DND-41 (cell line): ENCODE results near the gene TTN.

Experiments used
- ATAC-seq: fragments of 200-7000 bp; cut with Tn5 transposase; 3 replicates; pipeline ENCODE4 v1.9.1; 2021; ENCODE audit warnings: low read depth; ENCODE audit not compliant: insufficient read depth
- DNase-seq: peaks from one replicate; pipeline ENCODE4 v3.0.0-alpha.2; 2020
- H2AFZ ChIP-seq: 2 replicates; pipeline ENCODE4 v1.6.0; 2012; ENCODE audit warnings: low read depth, low read length
- H3K27ac ChIP-seq: 2 replicates; pipeline ENCODE4 v1.5.1; 2012; ENCODE audit warnings: low read length, inconsistent platforms
- H3K27me3 ChIP-seq: fragments of 200-600 bp; sonication (generic); 2 replicates; pipeline ENCODE4 v1.6.0; 2012; ENCODE audit warnings: low read length, mild to moderate bottlenecking, inconsistent platforms; ENCODE audit not compliant: insufficient read depth, poor library complexity
- H3K36me3 ChIP-seq: 2 replicates; pipeline ENCODE4 v1.5.1; 2012; ENCODE audit warnings: low read length, inconsistent platforms; ENCODE audit not compliant: insufficient read depth
- H3K4me1 ChIP-seq: 2 replicates; pipeline ENCODE4 v1.5.1; 2012; ENCODE audit warnings: mild to moderate bottlenecking, low read length; ENCODE audit not compliant: insufficient read depth
- H3K4me2 ChIP-seq: 2 replicates; pipeline ENCODE4 v1.6.0; 2012; ENCODE audit warnings: mild to moderate bottlenecking, moderate library complexity, low read length, inconsistent platforms; ENCODE audit not compliant: insufficient read depth
- H3K4me3 ChIP-seq, 2 experiments: fragments of 200-600 bp in 1 of 2; shearing (Covaris generic) in 1 of 2; 2 replicates each; pipeline ENCODE4 v1.5.1; 2012 to 2016; ENCODE audit warnings: inconsistent platforms in 2 of 2, low read length in 2 of 2, mild to moderate bottlenecking in 2 of 2, low read depth in 1 of 2, moderate library complexity in 1 of 2
- H3K79me2 ChIP-seq: 2 replicates; pipeline ENCODE4 v1.6.0; 2012; ENCODE audit warnings: low read length, inconsistent platforms; ENCODE audit not compliant: insufficient read depth
- H3K9ac ChIP-seq: 2 replicates; pipeline ENCODE4 v1.6.0; 2012; ENCODE audit warnings: low read depth, mild to moderate bottlenecking, inconsistent platforms, low read length, moderate library complexity
- H3K9me3 ChIP-seq: 2 replicates; pipeline ENCODE4 v1.5.1; 2012; ENCODE audit warnings: low read length, moderate library complexity, mild to moderate bottlenecking, inconsistent platforms; ENCODE audit not compliant: insufficient read depth, severe bottlenecking
- H4K20me1 ChIP-seq: 2 replicates; pipeline ENCODE4 v1.6.0; 2012; ENCODE audit warnings: low read length; ENCODE audit not compliant: insufficient read depth
- EZH2 ChIP-seq: IDR thresholded peaks from 3 replicates; pipeline ENCODE4 v1.6.1; 2012; ENCODE audit warnings: borderline replicate concordance, low read depth, mild to moderate bottlenecking, moderate library complexity, low read length, inconsistent platforms; ENCODE audit not compliant: severe bottlenecking
- TF ChIP-seq, protein P1 (sequence below): IDR thresholded peaks from 2 replicates; pipeline ENCODE4 v1.5.1; 2012; ENCODE audit warnings: borderline replicate concordance, low read length, moderate library complexity, mild to moderate bottlenecking; ENCODE audit not compliant: poor library complexity, severe bottlenecking; ENCODE audit errors: extremely low read depth

Gene TTN

DNA sequence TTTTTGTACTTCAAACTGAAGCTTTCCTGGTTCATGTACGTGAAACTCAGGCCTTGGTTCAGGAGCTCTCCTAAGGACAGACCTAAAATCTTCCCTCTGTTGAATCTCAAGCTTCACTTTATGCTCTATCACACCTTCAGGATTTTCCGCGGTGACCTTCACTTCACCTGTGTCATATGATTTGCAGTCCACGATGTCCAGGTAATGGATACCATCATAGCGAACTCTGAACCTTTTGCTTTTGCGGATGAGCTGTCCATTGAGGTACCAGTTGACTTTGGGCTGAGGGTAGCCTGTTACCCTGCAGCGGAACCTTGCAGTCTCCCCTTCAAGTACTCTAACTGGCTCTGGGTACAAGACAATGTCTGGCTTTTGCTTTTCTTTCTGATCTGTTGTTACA, 31.2 kb downstream of the TTN start:
- Histone ChIP-seq H3K4me3 (no peak overlapping the region), H3K36me3 (no peaks in the 10 kb centered on the region), H3K9me3 (no peaks in the 10 kb centered on the region), H3K9ac (no peak overlapping the region), H3K27me3 (no peaks in the 10 kb centered on the region), H3K79me2 (no peaks in the 10 kb centered on the region), H3K4me2 (no peak overlapping the region), H3K27ac (no peak overlapping the region), H2AFZ (no peak overlapping the region), H3K4me1 (no peaks in the 10 kb centered on the region), H4K20me1 (no peaks in the 10 kb centered on the region)
- no peak for TF ChIP-seq EZH2
- TF ChIP-seq, protein P1, sequence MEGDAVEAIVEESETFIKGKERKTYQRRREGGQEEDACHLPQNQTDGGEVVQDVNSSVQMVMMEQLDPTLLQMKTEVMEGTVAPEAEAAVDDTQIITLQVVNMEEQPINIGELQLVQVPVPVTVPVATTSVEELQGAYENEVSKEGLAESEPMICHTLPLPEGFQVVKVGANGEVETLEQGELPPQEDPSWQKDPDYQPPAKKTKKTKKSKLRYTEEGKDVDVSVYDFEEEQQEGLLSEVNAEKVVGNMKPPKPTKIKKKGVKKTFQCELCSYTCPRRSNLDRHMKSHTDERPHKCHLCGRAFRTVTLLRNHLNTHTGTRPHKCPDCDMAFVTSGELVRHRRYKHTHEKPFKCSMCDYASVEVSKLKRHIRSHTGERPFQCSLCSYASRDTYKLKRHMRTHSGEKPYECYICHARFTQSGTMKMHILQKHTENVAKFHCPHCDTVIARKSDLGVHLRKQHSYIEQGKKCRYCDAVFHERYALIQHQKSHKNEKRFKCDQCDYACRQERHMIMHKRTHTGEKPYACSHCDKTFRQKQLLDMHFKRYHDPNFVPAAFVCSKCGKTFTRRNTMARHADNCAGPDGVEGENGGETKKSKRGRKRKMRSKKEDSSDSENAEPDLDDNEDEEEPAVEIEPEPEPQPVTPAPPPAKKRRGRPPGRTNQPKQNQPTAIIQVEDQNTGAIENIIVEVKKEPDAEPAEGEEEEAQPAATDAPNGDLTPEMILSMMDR, result no peak
- no peak for DNase-seq
- no peak for ATAC-seq

DNA sequence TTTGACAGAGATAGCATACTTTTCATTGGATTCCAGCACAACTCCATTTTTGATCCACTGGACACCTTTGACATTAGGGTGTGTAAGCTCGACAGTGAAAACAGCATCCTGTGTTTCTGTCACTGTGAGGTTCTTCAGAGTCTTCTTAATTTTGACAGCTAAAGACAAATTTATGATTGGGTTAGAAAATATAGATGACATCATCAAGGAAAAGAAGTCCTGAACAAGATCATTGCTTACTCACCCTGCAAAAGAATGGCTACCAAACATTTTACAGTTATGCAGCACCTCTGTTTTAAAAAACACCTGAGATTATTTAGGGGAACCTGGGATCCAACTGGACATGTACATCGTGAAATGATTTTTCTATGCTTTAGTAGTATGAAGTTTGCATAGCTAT, 36.7 kb downstream of the TTN start:
- ATAC-seq (no peak), DNase-seq (no peak)
- no peak overlapping the region for H3K9ac ChIP-seq
- no peaks in the 10 kb centered on the region for H3K4me1 ChIP-seq
- H3K4me3 ChIP-seq, result no peak overlapping the region
- no peaks in the 10 kb centered on the region for H3K79me2 ChIP-seq
- peaks cover 4% of the 10 kb centered on the region for H3K27me3 ChIP-seq
- H4K20me1 ChIP-seq, result no peaks in the 10 kb centered on the region
- H3K9me3 ChIP-seq, result no peaks in the 10 kb centered on the region
- no peak overlapping the region for H2AFZ ChIP-seq
- H3K36me3 ChIP-seq, result no peaks in the 10 kb centered on the region
- TF ChIP-seq, protein P1, result no peak
- TF ChIP-seq EZH2, result no peak
- H3K4me2 ChIP-seq, result no peak overlapping the region
- H3K27ac ChIP-seq, result no peak overlapping the region

GRCh38 chr2:178767094-178768060, 39.8 kb downstream of the TTN start:
- Histone ChIP-seq H3K27me3 (peaks cover 4% of the 10 kb centered on the region), H3K4me3 (no peak overlapping the region), H3K36me3 (no peaks in the 10 kb centered on the region), H4K20me1 (no peaks in the 10 kb centered on the region), H2AFZ (no peak overlapping the region), H3K4me1 (no peaks in the 10 kb centered on the region), H3K9me3 (no peaks in the 10 kb centered on the region), H3K4me2 (no peak overlapping the region), H3K9ac (no peak overlapping the region), H3K27ac (no peak overlapping the region), H3K79me2 (no peaks in the 10 kb centered on the region)
- DNase-seq (no peak), ATAC-seq (no peak)
- TF ChIP-seq, protein P1, result no peak
- no peak for TF ChIP-seq EZH2
